Activated CD4-positive, alpha-beta memory T cell treated with anti-CD3 and anti-CD28 coated beads, Interleukin-2, amount 10 ng/mL, durations not matched to agents 7 days and 5 days (primary cell): ENCODE results near the gene OSBP2. TPM values are rescaled to one million over a fixed set of nuclear protein-coding genes. Genes with fewer than 3 reads are reported as not detected.

ENCODE experiments used
- CTCF ChIA-PET: fragments of 350-600 bp; sonication (Branson Sonifier 250); formaldehyde crosslinking; loops from one replicate; lab custom pipeline; 2021; ENCODE audit warnings: antibody characterized with exemption, inconsistent platforms; lab: Charles Lee
- POLR2A ChIA-PET: fragments of 350-600 bp; sonication (Branson Sonifier 250); formaldehyde crosslinking; loops from one replicate; lab custom pipeline; 2021; ENCODE audit warnings: antibody characterized with exemption; lab: Charles Lee
- DNase-seq: peaks from one replicate; pipeline ENCODE4 v3.0.0-alpha.2; 2020
- H3K27ac Mint-ChIP-seq: one replicate; pipeline ENCODE4 v1.8.0; 2021; ENCODE audit warnings: mild to moderate bottlenecking, mixed read lengths
- H3K27me3 Mint-ChIP-seq: one replicate; pipeline ENCODE4 v1.8.0; 2021; ENCODE audit warnings: mixed read lengths
- H3K36me3 Mint-ChIP-seq: one replicate; pipeline ENCODE4 v1.8.0; 2021; ENCODE audit warnings: low read depth, mixed read lengths
- H3K4me1 Mint-ChIP-seq: one replicate; pipeline ENCODE4 v1.8.0; 2021; ENCODE audit warnings: mixed read lengths
- H3K4me3 Mint-ChIP-seq: one replicate; pipeline ENCODE4 v1.8.0; 2021; ENCODE audit warnings: mild to moderate bottlenecking, mixed read lengths
- H3K9me3 Mint-ChIP-seq: one replicate; pipeline ENCODE4 v1.8.0; 2021; ENCODE audit warnings: mixed read lengths
- total RNA-seq, 2 experiments: library from RNA; stranded (reverse); gene quantifications; one replicate each; pipeline ENCODE4 v1.2.3, GENCODE V29; 2021

The OSBP2 gene
- total RNA-seq, 2 experiments from 2014 or later, result 4.8 to 5.0 TPM

DNA sequence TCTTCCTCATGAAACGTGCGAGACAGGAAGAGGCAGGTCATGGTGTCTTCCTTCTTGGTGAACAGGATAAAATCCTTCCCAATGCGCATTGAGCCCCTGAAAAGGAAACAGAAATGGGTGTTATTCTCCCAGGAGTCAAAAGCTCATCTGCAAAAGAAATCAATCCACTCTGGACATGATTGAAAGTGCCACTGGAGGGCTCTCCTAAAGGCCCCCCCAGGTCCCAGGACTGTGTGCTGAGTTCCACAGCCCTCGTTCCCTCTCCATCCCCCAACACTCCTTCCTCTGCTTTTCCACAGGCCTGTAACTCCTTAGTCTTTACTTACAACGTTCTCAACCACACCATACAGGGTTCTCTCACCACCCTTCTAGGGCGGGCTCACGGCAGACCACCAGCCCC is 251.7 kb downstream of the OSBP2 start:
- Mint-ChIP-seq H3K27ac (peak overlapping the region; percentile 57), H3K9me3 (no peaks in the 10 kb centered on the region), H3K4me1 (peaks cover 62% of the 10 kb centered on the region), H3K4me3 (no peak overlapping the region), H3K27me3 (no peaks in the 10 kb centered on the region), H3K36me3 (peaks cover 69% of the 10 kb centered on the region)
- CTCF ChIA-PET, result interaction anchor here (1.1 to 3.2 kb wide), 8 partner anchors 15 to 408 kb away, joined by 3 to 27 read pairs (median 4); partner anchors contain the start of genes MORC2 and TUG1
- POLR2A ChIA-PET, result interaction anchor here (0.9 to 2.8 kb wide), 2 partner anchors 23 to 138 kb away, joined by 3 to 26 read pairs; partner anchors contain the start of genes MORC2 and TUG1
- no peak for DNase-seq

DNA sequence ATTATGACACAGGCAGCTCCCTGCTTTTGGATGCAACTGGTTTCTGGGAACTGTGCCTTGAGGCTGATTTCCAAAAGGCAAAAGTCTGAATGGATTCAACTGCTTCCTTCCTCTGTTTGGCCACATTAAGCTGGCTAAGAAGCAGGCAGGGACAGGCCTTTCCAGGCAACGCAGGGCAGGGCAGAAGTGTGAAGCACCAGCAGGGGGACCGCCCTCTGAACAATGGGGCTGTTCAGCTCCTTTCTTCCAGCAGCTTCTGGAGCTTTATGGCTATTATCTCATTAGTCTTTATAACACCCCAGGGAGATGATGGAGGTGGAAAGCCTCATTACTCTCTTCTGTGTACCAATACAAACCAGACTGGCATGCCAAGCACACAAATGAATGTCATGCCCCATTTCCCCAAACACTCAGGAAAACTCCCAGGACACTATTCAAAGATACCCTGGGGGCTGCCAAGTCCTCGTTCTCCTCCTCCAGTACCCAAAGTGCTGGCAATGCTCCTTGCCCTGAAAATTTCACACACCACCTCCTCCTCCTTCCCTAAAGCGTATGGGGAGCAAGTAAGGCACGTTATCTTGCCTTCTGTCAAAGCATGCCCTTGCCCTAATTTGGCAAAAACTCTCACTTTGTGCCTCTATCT is 252.6 kb downstream of the OSBP2 start:
- no peak overlapping the region for H3K4me3 Mint-ChIP-seq
- no peak overlapping the region for H3K27ac Mint-ChIP-seq
- H3K36me3 Mint-ChIP-seq, result peaks cover 60% of the 10 kb centered on the region
- CTCF ChIA-PET, result interaction anchor here (1.1 to 3.2 kb wide), 4 partner anchors 16 to 407 kb away, joined by 3 to 27 read pairs (median 4); no protein-coding TSS in a partner anchor
- no peaks in the 10 kb centered on the region for H3K27me3 Mint-ChIP-seq
- peaks cover 60% of the 10 kb centered on the region for H3K4me1 Mint-ChIP-seq
- H3K9me3 Mint-ChIP-seq, result no peaks in the 10 kb centered on the region
- POLR2A ChIA-PET, result interaction anchor here (0.7 to 2.8 kb wide), 2 partner anchors 22 to 138 kb away, joined by 3 to 26 read pairs; partner anchors contain the start of genes MORC2 and TUG1
- no peak for DNase-seq

- Mint-ChIP-seq H3K4me1 (peaks cover 59% of the 10 kb centered on the region), H3K27me3 (no peaks in the 10 kb centered on the region), H3K27ac (no peak overlapping the region), H3K4me3 (no peak overlapping the region), H3K36me3 (peaks cover 57% of the 10 kb centered on the region), H3K9me3 (no peaks in the 10 kb centered on the region)
- ChIA-PET CTCF (interaction anchor here (3.2 kb wide), 1 partner anchor 136 kb away, joined by 27 read pairs; no protein-coding TSS in a partner anchor), POLR2A (interaction anchor here (0.9 kb wide), 1 partner anchor 20 kb away, joined by 4 read pairs; the partner anchor contains the start of gene MORC2)
- DNase-seq, result no peak
Observed at GRCh38 chr22:30947816-30948454, 253.3 kb downstream of the OSBP2 start.

DNA sequence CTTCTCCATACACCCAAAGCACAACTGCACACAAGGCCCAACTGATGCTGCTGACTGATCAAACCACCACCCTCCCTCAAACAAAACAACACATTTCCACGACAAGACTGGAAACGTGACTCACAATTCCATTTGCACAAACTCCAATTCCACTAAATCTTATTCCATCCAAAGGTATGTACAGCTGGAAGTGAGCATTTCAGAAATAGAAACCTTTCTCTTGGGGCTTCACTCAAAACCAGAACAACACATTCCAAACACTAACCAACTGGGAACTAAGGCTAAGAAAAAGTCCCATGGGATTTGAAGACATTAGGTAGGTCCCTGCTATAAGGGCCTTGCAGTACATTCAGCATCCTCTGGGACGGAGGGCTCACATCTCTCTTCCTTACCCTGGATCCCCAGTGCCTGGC is 254.3 kb downstream of the OSBP2 start:
- ChIA-PET POLR2A (interaction anchor here (0.9 kb wide), 1 partner anchor 19 kb away, joined by 4 read pairs; the partner anchor contains the start of gene MORC2), CTCF (no interaction called here)
- Mint-ChIP-seq H3K27ac (no peak overlapping the region), H3K4me1 (peaks cover 49% of the 10 kb centered on the region), H3K4me3 (no peak overlapping the region), H3K9me3 (no peaks in the 10 kb centered on the region), H3K27me3 (no peaks in the 10 kb centered on the region), H3K36me3 (peaks cover 52% of the 10 kb centered on the region)
- no peak for DNase-seq

- no peak overlapping the region for H3K27ac Mint-ChIP-seq
- ChIA-PET CTCF (interaction anchor here (1.1 to 1.3 kb wide), 2 partner anchors 18 to 135 kb away, joined by 3 to 6 read pairs; no protein-coding TSS in a partner anchor), POLR2A (interaction anchor here (0.6 to 3.5 kb wide), 3 partner anchors 9 to 135 kb away, joined by 3 to 19 read pairs (median 4); partner anchors contain the start of genes MORC2 and TUG1)
- no peaks in the 10 kb centered on the region for H3K27me3 Mint-ChIP-seq
- DNase-seq, result no peak
- no peak overlapping the region for H3K4me3 Mint-ChIP-seq
- H3K36me3 Mint-ChIP-seq, result peaks cover 45% of the 10 kb centered on the region
- peaks cover 38% of the 10 kb centered on the region for H3K4me1 Mint-ChIP-seq
- H3K9me3 Mint-ChIP-seq, result no peaks in the 10 kb centered on the region
Observed at GRCh38 chr22:30949934-30950660, 255.4 kb downstream of the OSBP2 start.

DNA sequence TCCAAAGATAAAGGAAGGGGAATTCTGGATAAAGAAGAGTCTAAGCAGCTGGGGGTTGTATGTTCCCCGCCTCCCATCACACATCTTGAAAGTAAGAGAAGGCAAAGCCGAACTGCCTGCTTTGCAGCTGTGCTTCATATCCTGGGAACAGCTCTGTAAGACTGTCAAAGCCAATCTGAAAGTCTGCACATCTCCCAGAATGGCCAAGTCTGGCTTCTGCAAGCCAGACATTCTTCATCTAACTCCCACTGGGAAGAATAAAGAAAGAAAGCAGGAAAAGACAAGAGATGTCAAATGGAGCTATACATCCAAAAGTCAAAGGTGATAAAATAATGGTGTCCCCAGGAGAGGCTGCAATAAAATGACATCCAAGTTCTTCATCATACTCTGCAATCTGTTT is 258.5 kb downstream of the OSBP2 start:
- Mint-ChIP-seq H3K9me3 (no peaks in the 10 kb centered on the region), H3K4me1 (peaks cover 38% of the 10 kb centered on the region), H3K27ac (no peak overlapping the region), H3K27me3 (no peaks in the 10 kb centered on the region), H3K36me3 (peaks cover 38% of the 10 kb centered on the region), H3K4me3 (no peak overlapping the region)
- ChIA-PET POLR2A (interaction anchor here (3.5 kb wide), 1 partner anchor 17 kb away, joined by 19 read pairs; the partner anchor contains the start of genes MORC2 and TUG1), CTCF (interaction anchor here (2.5 kb wide), 1 partner anchor 132 kb away, joined by 8 read pairs; no protein-coding TSS in a partner anchor)
- DNase-seq, result no peak

DNA sequence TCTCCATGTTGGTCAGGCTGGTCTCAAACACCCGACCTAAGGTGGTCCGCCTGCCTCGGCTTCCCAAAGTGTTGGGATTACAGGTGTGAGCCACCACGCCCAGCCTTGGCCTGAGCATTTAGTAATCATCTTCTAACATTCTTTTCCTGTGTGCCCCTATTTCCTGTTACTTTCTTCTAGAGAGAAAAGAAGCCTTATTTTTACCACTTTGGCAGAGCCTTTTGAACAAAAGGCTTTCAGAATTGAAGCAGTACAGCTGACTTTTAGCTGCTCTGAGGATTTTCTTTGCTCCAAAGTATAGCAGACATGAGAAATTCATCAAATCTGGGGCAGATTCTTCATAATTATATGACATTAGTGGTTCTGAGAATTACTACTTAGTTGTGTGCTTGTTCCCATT is 260.5 kb downstream of the OSBP2 start:
- CTCF ChIA-PET, result interaction anchor here (1.6 kb wide), 1 partner anchor 14 kb away, joined by 3 read pairs; no protein-coding TSS in a partner anchor
- H3K4me1 Mint-ChIP-seq, result peaks cover 38% of the 10 kb centered on the region
- H3K27me3 Mint-ChIP-seq, result no peaks in the 10 kb centered on the region
- DNase-seq, result no peak
- H3K4me3 Mint-ChIP-seq, result no peak overlapping the region
- H3K9me3 Mint-ChIP-seq, result no peaks in the 10 kb centered on the region
- POLR2A ChIA-PET, result interaction anchor here (0.6 to 1.1 kb wide), 2 partner anchors 12 to 14 kb away, joined by 3 to 5 read pairs; partner anchors contain the start of genes MORC2 and TUG1
- H3K27ac Mint-ChIP-seq, result no peak overlapping the region
- H3K36me3 Mint-ChIP-seq, result peaks cover 26% of the 10 kb centered on the region

Other genes with a start within 250 kb of the OSBP2 start
- gene SEC14L3, start 222.9 kb upstream of the OSBP2 start, total RNA-seq, result under 1 TPM in 1 of 2 experiments, not detected in 1; 0.25 TPM
- gene SEC14L4, start 189.2 kb upstream of the OSBP2 start, total RNA-seq, result not detected
- not detected for gene SEC14L6, start 148.1 kb upstream of the OSBP2 start, total RNA-seq
- not detected for gene GAL3ST1, start 120.2 kb upstream of the OSBP2 start, total RNA-seq
- 10 to 100 TPM; 48.3 to 54.9 TPM for gene PES1, start 103.0 kb upstream of the OSBP2 start, total RNA-seq
- gene TCN2, start 87.7 kb upstream of the OSBP2 start, total RNA-seq, result 1 to 10 TPM; 1.7 to 1.9 TPM
- gene SLC35E4, start 59.1 kb upstream of the OSBP2 start, total RNA-seq, result 1 to 10 TPM; 5.3 to 5.8 TPM
- gene DUSP18, start 27.0 kb upstream of the OSBP2 start, total RNA-seq, result 10 to 100 TPM; 14.3 to 18.5 TPM